EH (cell line): Measurements from ENCODE around the gene OR10T2.
"Not testable (repeated sequence)": the region's sequence is repeated elsewhere in the genome, so short reads cannot be mapped to it uniquely, and the experiment has no call there.

Experiments used
- DNase-seq: peaks from one replicate; pipeline ENCODE4 v3.0.0-alpha.2; 2015; ENCODE audit warnings: low read depth

OR10T2 gene

DNA sequence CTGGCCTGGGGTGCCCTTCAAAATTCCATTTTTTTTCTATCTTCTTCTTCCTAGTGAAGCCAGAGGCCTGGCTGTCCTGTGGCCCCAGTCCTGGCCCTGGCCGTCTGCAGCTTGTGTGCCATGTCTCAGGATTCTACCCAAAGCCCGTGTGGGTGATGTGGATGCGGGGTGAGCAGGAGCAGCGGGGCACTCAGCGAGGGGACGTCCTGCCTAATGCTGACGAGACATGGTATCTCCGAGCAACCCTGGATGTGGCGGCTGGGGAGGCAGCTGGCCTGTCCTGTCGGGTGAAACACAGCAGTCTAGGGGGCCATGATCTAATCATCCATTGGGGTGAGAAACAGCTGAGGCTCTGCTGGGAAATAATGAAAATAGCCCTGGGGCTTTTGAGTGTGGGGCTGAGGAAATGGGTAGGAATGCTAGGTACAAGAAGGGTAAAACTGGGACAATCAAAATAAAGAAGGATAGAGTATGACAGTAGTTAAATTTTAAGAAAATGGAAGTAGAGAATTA, 43.4 kb downstream of the OR10T2 start:
- DNase-seq, result no peak

DNA sequence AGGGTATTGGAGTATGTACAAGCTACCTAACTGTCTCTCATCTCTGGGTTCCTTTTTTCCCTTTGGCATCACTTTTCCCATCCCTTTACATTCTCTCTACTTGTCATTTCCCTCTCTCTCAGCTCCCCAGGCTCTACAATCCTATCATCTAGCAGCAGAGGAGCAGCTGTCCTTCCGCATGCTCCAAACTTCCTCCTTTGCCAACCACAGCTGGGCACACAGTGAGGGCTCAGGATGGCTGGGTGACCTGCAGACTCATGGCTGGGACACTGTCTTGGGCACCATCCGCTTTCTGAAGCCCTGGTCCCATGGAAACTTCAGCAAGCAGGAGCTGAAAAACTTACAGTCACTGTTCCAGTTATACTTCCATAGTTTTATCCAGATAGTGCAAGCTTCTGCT, 45.0 kb downstream of the OR10T2 start:
- DNase-seq, result no peak

GRCh38 chr1:158353303-158354075, 45.8 kb downstream of the OR10T2 start, which contains the start of gene CD1E:
TSS of gene CD1E (plus strand) at chr1:158353894. CDS start at chr1:158353989, 95 bp downstream.
- DNase-seq, result no peak

DNA sequence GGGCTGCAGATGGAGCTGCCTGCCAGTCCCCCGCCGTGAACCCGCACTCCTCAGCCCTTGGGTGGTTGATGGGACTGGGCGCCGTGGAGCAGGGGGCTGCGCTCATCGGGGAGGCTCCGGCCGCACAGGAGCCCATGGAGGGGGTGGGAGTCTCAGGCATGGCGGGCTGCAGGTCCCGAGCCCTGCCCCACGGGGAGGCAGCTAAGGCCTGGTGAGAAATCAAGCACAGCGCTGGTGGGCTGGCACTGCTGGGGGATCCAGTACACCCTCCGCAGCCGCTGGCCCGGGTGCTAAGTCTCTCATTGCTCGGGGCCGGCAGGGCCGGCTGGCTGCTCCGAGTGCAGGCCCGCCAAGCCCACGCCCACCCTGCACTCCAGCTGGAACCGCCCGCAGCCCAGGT, 50.3 kb downstream of the OR10T2 start:
- DNase-seq, result not testable (repeated sequence)
